A549 (cell line): ENCODE data around the gene PBX2.

ENCODE experiments used
- CEBPB ChIP-seq, 2 experiments: fragments of >200 bp in 1 of 2; sonication (Bioruptor Twin) in 1 of 2; formaldehyde crosslinking in 1 of 2; IDR thresholded peaks; 2 replicates each; pipeline ENCODE4 v1.6.1; 2012 to 2016
- CHD2 ChIP-seq: fragments of 150-350 bp; IDR thresholded peaks from 2 replicates; pipeline ENCODE4 v1.6.1; 2014; ENCODE audit warnings: low read length; ENCODE audit not compliant: partially characterized antibody

- TF ChIP-seq CEBPB (IDR thresholded peaks at IDR 0.05), result no peak
- TF ChIP-seq CHD2, result no peak
Observed at GRCh38 chr6:32226434-32226833, 36.4 kb upstream of the PBX2 start.
